HG03439 (cell line): ENCODE data around the gene DCLK2.

Source experiments
- ATAC-seq: cut with Tn5 transposase; IDR thresholded peaks from one replicate; pipeline ENCODE4 v1.9.1; 2021; ENCODE audit warnings: mild to moderate bottlenecking, moderate library complexity; ENCODE audit not compliant: unreplicated experiment

Gene DCLK2

GRCh38 chr4:150115851-150116250, 37.6 kb downstream of the DCLK2 start:
- no peak for ATAC-seq

GRCh38 chr4:150116506-150116905, 38.3 kb downstream of the DCLK2 start:
- ATAC-seq = no peak

GRCh38 chr4:150117094-150117493, 38.8 kb downstream of the DCLK2 start:
- no peak for ATAC-seq

GRCh38 chr4:150117629-150118028, 39.4 kb downstream of the DCLK2 start:
- ATAC-seq = no peak

- ATAC-seq = no peak
Observed at GRCh38 chr4:150119492-150119891, 41.2 kb downstream of the DCLK2 start.

GRCh38 chr4:150123087-150123486, 44.8 kb downstream of the DCLK2 start:
- ATAC-seq = no peak

GRCh38 chr4:150123796-150124677, 45.8 kb downstream of the DCLK2 start:
- ATAC-seq = no peak

- no peak for ATAC-seq
Observed at GRCh38 chr4:150126201-150126863, 48.1 kb downstream of the DCLK2 start.

GRCh38 chr4:150126864-150127203, 48.6 kb downstream of the DCLK2 start:
- ATAC-seq = no peak

- ATAC-seq = no peak
Observed at GRCh38 chr4:150127757-150128156, 49.5 kb downstream of the DCLK2 start.

- no peak for ATAC-seq
Observed at GRCh38 chr4:150130933-150131332, 52.7 kb downstream of the DCLK2 start.

- ATAC-seq = no peak
Observed at GRCh38 chr4:150131581-150132228, 53.5 kb downstream of the DCLK2 start.

- ATAC-seq = no peak
Observed at GRCh38 chr4:150133605-150134004, 55.4 kb downstream of the DCLK2 start.

GRCh38 chr4:150135134-150135772, 57.0 kb downstream of the DCLK2 start:
- no peak for ATAC-seq

- no peak for ATAC-seq
Observed at GRCh38 chr4:150136036-150136435, 57.8 kb downstream of the DCLK2 start.

GRCh38 chr4:150136481-150136880, 58.2 kb downstream of the DCLK2 start:
- ATAC-seq = no peak

GRCh38 chr4:150139297-150139865, 61.1 kb downstream of the DCLK2 start:
- ATAC-seq = no peak

- no peak for ATAC-seq
Observed at GRCh38 chr4:150140774-150141400, 62.6 kb downstream of the DCLK2 start.

- ATAC-seq = no peak
Observed at GRCh38 chr4:150141756-150142155, 63.5 kb downstream of the DCLK2 start.

- ATAC-seq = no peak
Observed at GRCh38 chr4:150142831-150143230, 64.6 kb downstream of the DCLK2 start.
